GM19438 (cell line): ENCODE measurements around the gene JPT1.
"Not testable (repeated sequence)": the region's sequence is repeated elsewhere in the genome, so short reads cannot be mapped to it uniquely, and the experiment has no call there.

Experiments
- ATAC-seq: cut with Tn5 transposase; IDR thresholded peaks from one replicate; pipeline ENCODE4 v1.9.1; 2021; ENCODE audit warnings: low read depth; ENCODE audit not compliant: unreplicated experiment

Gene JPT1

DNA sequence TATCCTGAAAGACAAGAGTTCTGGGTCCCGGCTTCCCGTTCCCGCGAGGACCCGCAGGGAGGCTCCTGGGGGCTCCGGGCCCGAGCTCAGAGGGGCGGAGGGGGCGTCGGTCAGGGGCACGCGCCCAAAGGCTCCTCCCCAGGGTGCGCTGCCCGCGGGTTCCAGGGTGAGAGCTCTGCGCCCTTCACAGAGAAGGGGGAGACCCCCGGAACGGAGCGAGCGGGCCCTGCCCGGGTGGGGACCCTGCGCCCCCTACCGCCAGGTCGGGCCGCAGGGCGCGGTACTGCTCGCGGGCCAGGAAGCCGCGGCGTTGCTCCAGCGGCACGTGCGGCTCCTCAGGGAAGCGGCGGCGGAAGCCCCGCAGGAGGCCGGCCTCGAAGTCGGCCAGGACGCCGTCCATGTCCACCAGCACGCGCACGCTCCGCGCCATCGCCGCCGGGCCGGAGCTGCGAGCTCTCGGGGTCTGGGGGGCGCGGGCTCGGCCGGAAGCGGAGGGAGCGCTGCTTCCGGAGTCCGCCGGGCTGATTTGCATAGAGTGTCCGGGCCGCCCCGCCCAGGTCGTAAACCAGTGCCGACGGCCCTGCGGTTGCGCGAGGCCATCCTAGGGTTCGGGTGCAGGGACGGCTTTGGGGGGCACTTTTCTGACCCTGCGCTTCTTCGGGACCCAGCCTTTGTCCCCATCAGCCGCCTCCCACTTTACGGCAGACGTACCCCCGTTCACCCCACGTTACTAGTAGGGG, 22.9 kb downstream of the JPT1 start, which contains the start of gene NT5C:
NT5C (minus strand) TSS at position 465 of the 740 bp plus-strand sequence; CDS start at position 430, 35 bp downstream.
- ATAC-seq: peak; percentile 79

DNA sequence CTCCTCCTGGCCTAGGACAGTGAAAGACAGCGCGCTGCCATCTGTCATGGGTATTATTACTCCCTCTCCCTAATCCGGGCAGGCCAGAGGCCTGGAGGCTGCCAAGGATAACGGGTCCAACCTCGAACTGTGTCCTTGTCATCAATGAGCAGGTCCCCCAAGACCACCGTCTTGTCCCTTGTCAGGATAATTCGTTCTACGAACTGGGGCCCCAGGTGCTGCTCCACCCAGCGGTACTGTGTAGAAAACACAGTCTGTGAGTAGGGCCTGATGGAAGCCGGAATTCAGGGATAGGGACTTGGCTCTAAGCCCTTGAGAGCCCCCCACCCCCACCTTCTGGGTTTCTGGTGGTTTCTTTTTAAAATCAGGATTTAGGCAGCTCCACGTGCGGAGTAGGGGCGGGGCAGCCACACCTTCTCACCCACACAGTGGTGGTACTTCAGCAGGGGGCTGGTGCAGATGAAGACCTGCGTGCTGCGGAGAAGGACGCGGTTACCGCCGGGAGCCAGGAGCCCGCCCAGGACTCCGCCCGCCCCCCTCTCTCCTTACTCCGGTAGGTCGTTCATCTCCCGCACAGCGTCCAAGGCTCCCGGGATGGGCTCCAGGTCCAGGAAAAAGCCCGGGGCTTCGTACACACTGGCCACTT, 23.6 kb downstream of the JPT1 start:
- no peak for ATAC-seq

DNA sequence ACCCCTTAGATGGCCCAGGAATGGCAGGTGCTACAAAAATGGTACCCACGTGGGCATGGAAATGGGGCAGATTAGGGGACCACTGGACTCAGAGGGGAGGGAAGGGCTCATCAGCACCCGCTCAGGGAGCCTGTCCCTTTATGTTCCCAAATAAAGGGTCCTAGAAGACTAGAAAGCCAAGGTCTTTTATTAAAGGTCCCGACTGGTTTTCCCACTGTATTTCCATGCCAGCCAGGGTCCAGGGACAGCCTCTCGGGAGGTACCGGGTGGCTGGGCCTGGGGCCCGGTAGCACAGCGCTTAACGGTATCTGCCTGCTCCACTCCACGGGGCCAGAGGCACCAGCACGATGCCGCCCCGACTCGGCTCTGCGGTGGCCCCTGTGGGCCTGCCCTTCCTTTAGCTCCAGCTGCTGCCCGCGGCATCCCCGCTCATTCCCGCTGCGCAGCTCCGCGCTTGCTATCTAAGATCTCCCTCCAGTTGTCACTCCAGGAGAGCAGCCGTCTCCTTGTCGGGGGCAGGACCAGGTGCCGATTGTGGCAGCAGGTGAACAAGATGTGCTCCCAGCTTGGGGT, 24.2 kb downstream of the JPT1 start:
- ATAC-seq: no peak

DNA sequence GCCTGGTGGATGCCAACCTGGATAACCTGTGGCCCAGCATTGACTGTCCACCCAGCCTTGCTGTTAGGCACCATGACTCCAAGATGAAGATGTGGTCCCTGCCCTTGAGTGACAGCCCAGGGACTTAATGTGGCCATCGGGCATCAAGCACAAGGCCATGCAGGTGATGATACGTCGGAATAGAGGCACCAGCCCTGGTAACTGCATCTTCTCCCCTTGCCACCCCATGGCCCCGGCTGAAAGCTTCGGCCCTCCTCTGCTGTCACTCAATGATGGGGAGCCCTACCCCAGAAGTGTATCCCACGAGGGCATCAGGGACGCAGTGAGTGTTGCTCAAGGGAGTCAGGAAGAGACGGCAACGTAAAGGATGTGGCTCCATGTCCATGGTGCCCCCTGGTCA, 24.7 kb downstream of the JPT1 start:
- ATAC-seq: no peak

DNA sequence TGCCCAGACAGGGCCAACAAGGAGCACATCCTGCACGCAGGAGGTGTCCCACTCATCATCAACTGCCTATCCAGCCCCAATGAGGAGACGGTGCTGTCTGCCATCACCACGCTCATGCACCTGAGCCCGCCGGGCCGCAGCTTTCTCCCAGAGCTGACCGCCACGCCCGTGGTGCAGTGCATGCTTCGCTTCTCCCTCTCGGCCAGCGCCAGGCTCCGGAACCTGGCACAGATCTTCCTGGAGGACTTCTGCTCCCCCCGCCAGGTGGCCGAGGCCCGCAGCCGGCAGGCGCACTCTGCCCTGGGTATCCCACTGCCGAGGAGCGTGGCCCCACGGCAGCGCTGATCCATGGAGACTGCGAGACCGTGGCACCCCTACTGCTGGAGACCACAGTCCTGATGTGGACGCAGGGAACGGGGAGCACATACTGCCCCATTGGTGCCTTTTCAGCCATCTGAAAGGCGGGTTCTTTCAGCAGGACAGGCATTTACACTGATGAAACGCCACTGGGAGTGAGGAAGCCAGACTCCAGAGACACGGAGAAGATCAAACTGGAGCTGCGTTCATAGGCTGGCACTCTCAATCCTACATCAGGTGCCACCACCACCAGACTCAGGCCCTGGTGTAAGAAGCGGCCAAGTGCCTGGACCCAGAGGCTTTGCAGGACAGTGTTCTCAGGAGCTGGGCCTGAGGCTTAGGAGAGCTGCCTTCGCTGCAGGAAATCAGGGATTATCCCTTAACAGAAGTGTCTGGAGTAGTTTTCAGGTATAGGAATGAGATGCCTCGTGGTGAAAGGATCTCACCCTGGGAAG, 25.4 kb downstream of the JPT1 start:
- no peak for ATAC-seq

DNA sequence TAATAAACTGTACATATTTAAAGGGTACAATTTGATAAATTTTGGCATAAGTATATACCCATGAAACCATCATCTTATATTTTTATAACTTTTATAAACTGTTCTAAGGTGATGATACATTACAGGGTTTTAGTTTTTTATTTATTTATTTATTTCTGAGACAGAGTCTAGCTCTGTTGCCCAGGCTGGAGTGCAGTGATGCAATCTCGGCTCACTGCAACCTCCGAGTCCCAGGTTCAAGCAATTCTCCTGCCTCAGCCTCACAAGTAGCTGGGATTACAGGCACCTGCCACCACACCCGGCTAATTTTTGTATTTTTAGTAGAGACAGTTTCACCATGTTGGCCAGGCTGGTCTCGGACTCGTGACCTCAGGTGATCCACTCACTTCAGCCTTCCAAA, 26.4 kb downstream of the JPT1 start:
- not testable (repeated sequence) for ATAC-seq

DNA sequence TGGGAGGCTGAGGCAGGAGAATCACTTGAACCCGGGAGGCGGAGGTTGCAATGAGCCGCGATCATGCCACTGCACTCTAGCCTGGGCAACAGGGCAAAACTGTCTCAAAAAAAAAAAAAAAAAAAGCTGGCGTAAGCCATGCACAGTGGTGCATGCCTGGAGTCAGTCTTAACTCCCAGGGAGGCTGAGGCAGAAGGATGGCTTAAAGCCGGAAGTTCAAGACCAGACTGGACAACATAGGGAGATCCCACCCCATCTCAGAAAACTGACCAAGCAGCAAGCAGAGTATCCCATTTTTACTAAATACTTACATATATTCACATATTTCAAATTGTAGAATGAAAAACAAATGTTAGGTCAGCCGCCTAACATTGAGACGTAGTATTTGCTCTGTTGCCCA, 27.4 kb downstream of the JPT1 start:
- no peak for ATAC-seq

DNA sequence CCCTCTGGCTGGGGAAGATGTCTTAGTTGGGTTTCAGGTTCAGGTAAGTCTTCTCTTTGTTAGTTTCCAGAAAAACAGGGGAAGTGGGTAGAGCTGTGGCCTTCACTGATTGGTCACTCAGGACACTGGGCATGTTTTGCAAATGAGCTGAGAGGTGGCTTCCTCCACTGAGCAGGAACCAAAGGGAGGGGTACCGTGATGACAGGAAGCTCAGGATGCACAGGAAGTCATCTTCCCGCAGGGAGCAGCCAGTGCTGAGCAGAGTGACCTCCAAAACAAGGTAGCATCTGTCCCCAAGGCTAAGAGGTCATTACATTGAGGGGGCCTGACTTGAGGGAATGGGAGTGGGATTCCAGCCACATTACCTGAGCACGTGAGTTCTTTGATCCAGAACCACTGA, 28.3 kb downstream of the JPT1 start:
- ATAC-seq: no peak

DNA sequence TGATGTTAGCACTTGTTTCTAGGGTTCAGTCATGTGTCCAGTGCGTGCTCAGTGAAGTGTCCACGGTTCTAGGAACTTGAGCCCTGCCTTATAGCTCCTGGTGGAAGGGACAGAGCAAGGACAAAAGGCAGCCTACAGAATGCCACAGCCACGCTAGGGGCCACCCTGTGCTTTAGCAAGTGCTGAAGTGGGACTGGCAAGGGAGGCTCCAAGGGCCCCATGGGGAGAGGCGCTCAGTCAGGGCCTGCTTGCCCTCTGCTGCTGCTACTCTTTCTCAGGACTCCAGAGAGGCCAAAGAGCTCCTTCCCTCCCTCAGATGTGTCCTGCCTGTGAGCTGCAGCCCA, 29.5 kb downstream of the JPT1 start:
- ATAC-seq: no peak

DNA sequence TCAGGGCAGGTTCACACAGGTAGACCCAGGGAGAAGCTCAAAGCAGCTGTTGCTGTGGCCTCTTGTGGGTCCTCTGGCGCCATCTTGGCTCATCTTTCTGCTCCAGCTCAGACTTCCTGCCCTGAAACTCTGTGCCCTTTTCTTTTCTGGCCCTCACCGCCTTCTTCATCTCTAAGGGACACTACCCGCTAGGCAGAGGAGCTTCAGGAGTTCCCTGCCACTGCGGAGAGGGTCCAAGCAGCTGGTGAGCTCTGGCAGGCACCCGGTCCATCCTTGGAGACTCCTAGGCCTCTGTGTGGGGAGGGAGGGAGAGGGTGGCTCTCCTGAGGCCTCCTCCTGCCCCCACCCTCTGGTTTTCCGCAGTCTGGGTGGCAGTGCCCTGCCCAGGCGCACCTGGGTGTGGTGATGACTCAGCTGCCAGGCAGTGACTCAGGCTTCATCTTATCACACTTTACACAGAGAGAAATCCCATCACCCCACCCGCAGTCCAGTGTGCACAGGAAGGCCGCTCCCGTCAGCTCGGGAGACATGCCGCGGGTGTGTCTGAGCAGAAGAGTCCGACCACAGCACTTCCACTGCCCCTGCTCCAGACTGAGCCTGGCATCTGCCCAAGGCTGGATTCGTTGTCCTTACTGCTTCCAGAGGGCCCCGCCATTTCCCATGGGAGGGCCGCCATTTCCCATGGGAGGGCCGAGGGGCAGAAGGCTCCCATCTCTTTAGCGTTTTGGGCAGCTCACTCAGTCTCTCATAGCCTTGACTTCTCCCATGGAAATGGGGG, 30.1 kb downstream of the JPT1 start:
- ATAC-seq: no peak

DNA sequence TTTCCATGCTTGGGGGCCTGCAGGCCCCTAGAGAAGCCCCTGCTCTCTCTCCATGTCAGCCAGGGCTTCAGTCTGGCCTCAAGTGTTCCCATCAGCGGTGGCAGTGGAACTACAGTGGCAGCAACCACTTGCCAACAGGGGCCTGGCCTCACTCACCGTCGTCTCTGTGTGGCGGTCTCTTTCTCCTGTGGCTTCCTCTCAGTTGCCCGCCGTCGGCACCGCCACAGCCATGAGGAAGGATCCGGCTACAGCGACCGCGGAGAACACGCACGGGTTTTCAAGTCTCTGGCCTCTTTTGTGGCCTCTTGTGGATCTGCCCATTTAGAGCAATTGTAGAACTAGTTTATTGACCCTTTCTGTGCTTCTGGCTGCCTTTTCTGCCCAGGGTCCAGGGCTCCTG, 36.0 kb downstream of the JPT1 start:
- ATAC-seq: no peak

DNA sequence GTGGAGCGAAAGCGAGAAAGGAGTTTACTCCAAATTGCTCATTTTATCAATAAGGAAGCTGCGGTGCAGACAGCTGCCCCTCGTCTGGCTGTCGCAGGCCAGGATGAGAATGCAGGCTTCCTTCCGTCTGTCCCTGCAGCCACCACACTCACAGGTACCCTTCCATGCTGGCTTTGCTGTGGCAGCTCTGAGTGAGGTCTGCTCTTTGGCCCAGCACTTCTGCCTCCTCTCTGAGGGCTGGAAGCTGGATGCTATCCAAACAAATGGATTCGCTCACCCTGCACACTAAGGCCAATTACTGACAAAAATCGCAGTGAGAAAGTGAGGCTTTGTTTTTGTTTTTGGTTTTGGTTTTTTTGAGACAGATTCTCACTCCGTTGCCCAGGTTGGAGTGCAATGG, 37.6 kb downstream of the JPT1 start:
- ATAC-seq: no peak

DNA sequence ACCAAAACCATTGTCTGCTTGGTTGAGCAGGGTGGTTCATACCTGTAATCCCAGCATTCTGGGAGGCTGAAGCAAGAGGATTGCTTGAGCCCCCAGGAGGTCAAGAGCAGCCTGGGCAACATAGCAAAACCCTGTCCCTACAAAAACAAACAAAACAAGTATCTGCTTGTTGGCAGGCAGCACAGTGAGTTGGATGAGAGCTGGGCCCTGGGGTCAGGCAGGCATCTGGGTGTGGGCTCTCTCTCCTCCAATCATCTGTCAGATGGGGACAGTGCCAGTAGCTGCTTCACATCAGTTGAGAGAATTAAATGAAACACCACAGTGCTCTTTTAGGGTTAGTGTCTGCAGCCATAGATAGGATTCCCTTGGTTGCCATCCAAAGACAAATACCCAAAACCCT, 38.8 kb downstream of the JPT1 start:
- ATAC-seq: no peak

DNA sequence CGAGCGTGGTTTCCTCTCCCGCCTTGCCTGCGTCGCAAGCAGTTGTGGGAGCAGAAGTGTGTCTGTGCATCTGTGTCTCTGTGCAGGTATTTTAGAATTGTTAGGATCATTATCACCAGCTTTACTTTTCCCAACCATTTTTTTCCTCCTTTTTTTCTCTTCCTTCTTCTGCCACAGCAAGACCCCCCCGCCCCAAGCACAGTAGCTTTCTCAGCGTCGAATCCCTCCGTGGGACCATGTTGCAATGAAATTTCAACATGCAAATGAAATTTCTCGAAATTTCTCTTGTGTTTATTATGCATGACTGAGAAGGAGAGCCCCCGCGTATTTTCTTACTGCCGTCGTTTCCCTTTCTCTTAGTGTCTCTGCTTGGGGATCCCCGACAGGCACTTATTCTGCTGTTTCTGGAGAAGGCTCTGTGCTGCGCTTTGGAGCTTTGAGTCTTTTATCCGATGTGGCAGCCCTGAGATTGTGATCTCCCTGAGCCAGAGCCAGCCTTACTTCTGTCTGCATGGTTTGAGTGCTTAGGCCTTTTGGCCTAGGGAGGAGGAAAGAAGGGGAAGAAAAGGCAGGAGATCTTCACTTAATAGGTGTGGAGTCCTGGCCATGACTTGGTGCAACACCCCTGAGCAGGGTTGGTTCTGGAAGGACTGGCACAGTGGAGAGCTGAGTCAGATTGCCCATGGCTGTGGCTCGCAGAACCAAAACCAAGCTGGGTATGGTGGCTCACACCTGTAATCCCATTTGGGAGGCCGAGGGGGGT, 39.6 kb downstream of the JPT1 start:
- ATAC-seq: no peak

DNA sequence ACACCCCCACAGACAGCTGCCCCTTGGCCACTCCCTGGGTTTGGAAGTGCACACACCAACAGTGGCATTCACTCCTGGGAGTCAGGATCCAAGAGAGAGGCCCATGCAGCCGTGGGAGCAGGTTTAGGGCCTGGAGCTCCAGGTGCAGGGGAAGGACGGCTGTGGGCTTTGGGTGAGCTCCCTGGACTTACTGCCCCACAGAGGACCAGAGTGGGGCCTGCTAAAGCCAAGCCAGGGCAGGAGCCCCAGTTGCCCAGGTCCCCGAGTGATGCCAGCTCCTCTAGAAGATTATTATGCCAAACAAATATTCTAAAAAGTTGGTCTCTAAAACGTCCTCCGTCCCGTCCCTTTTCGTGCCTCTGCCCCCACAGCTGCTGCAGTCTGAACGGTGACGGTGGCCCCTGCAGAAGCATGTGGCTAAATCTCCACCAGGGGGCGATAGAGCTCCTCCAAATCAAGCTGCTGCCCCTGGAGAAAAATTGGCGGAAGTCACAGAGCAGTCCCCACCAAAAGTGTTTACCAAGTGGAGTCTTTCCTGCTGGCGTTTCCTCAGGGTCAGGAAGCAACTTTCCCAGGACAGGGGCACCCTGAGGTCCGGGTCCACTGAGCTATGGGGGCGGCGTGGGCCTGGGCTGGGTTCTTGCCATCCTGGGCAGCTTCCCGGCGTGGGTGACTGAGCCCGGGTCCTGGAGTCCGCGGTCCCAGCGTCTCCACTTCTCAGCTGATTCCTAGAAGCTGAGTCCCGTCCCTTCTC, 40.3 kb downstream of the JPT1 start:
- no peak for ATAC-seq

DNA sequence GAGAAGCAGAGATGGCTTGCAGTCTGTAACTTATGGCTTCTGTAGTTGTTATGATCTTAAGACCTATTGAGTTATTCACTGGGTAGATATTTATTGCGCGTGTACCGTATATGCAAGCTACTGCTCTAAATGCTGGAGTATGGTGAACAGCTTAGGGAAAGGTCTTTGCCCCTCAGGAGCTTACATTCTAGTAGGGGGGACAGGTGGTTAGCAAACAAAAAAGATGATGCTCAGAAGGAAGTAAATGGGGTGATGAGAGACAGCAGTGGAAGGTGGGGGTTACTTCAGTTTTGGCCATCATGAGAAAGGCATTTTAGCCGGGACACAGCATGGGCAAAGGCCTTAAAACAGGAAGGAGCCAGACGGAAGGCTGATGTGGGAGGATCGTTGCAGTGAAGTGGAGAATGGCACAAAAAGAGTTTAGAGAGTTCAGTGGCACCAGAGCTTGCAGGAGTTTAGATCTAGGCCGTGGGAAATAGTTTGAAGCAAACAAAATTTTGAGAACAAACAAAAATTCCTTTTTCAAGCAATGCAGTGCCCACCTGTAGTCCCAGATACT, 42.5 kb downstream of the JPT1 start:
- no peak for ATAC-seq

DNA sequence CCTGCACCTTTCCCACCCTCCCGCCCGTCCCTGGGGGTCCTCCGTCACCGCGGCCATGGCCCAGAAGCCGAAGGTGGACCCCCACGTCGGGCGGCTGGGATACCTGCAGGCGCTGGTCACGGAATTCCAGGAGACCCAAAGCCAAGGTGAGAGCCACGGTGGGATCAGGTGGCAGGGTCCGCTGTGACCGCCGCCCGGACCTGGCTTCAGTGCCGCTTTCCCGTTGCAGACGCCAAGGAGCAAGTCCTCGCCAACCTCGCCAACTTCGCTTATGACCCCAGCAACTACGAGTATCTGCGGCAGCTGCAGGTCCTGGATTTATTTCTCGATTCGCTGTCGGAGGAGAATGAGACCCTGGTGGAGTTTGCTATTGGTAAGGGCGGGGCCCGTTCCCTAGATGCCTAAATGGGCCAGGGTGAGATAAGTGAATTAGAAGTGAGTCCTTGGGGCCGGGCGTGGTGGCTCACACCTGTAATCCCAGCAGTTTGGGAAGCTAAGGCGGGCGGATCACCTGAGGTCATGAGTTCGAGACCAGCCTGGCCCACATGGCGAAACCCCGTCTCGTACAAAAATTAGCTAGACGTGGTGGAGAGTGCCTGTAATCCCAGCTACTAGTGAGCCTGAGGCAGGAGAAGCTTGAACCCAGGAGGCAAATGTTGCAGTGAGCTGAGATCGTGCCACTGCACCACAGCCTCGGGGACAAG, 43.9 kb downstream of the JPT1 start:
- no peak for ATAC-seq
